Endothelial cell (in vitro differentiated cells): ENCODE measurements around the gene C1QTNF6. TPM values are rescaled to one million over a fixed set of nuclear protein-coding genes. Genes with fewer than 3 reads are reported as not detected.

Experiments used
- DNase-seq: peaks from one replicate; pipeline ENCODE4 v3.0.0; 2021; ENCODE audit warnings: low spot score
- H3K27ac Mint-ChIP-seq: one replicate; pipeline ENCODE4 v1.8.0; 2021; ENCODE audit warnings: mixed read lengths, inconsistent platforms; ENCODE audit not compliant: unreplicated experiment
- H3K27me3 Mint-ChIP-seq: one replicate; pipeline ENCODE4 v1.8.0; 2021; ENCODE audit warnings: mild to moderate bottlenecking, moderate library complexity, mixed read lengths, inconsistent platforms; ENCODE audit not compliant: unreplicated experiment
- H3K36me3 Mint-ChIP-seq: one replicate; pipeline ENCODE4 v1.8.0; 2021; ENCODE audit warnings: mild to moderate bottlenecking, low read depth, mixed read lengths, inconsistent platforms; ENCODE audit not compliant: unreplicated experiment
- H3K4me1 Mint-ChIP-seq: one replicate; pipeline ENCODE4 v1.8.0; 2021; ENCODE audit warnings: mild to moderate bottlenecking, mixed read lengths, inconsistent platforms; ENCODE audit not compliant: unreplicated experiment
- H3K4me3 Mint-ChIP-seq: one replicate; pipeline ENCODE4 v1.8.0; 2021; ENCODE audit warnings: mild to moderate bottlenecking, mixed read lengths, inconsistent platforms; ENCODE audit not compliant: unreplicated experiment
- H3K9me3 Mint-ChIP-seq: one replicate; pipeline ENCODE4 v1.8.0; 2021; ENCODE audit warnings: mixed read lengths, inconsistent platforms; ENCODE audit not compliant: unreplicated experiment
- total RNA-seq: library from RNA; stranded (reverse); fragmentation: NEBNext Ultra II Directional; extraction: Animal tissue kit (Norgen Biotek cat#: 25700); gene quantifications from one replicate; pipeline ENCODE4 v1.2.1, GENCODE V29; 2021; ENCODE audit not compliant: unreplicated experiment
- TF ChIP-seq, protein P1 (sequence below): fragments of 200-600 bp; sonication (generic); IDR thresholded peaks from one replicate; pipeline ENCODE4 v1.5.0; 2021; ENCODE audit warnings: antibody characterized with exemption; ENCODE audit not compliant: unreplicated experiment

Gene C1QTNF6
- total RNA-seq, 1 donor from 2014 or later: 32.7 TPM

- TF ChIP-seq, protein P1, sequence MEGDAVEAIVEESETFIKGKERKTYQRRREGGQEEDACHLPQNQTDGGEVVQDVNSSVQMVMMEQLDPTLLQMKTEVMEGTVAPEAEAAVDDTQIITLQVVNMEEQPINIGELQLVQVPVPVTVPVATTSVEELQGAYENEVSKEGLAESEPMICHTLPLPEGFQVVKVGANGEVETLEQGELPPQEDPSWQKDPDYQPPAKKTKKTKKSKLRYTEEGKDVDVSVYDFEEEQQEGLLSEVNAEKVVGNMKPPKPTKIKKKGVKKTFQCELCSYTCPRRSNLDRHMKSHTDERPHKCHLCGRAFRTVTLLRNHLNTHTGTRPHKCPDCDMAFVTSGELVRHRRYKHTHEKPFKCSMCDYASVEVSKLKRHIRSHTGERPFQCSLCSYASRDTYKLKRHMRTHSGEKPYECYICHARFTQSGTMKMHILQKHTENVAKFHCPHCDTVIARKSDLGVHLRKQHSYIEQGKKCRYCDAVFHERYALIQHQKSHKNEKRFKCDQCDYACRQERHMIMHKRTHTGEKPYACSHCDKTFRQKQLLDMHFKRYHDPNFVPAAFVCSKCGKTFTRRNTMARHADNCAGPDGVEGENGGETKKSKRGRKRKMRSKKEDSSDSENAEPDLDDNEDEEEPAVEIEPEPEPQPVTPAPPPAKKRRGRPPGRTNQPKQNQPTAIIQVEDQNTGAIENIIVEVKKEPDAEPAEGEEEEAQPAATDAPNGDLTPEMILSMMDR: no peak
These were observed 27.8 kb upstream of the C1QTNF6 start for GRCh38 chr22:37215890-37216289.

GRCh38 chr22:37214731-37215030 lies 26.6 kb upstream of the C1QTNF6 start:
- H3K4me1 Mint-ChIP-seq: peaks cover 10% of the 10 kb centered on the region
- peaks cover 3% of the 10 kb centered on the region for H3K27me3 Mint-ChIP-seq
- no peaks in the 10 kb centered on the region for H3K9me3 Mint-ChIP-seq

More at GRCh38 chr22:37215890-37216289, 27.8 kb upstream of the C1QTNF6 start:
- no peak for DNase-seq
- Mint-ChIP-seq H3K4me1 (peaks cover 10% of the 10 kb centered on the region), H3K27me3 (peaks cover 3% of the 10 kb centered on the region), H3K27ac (no peak overlapping the region), H3K36me3 (no peaks in the 10 kb centered on the region), H3K4me3 (no peak overlapping the region), H3K9me3 (no peaks in the 10 kb centered on the region)

DNA sequence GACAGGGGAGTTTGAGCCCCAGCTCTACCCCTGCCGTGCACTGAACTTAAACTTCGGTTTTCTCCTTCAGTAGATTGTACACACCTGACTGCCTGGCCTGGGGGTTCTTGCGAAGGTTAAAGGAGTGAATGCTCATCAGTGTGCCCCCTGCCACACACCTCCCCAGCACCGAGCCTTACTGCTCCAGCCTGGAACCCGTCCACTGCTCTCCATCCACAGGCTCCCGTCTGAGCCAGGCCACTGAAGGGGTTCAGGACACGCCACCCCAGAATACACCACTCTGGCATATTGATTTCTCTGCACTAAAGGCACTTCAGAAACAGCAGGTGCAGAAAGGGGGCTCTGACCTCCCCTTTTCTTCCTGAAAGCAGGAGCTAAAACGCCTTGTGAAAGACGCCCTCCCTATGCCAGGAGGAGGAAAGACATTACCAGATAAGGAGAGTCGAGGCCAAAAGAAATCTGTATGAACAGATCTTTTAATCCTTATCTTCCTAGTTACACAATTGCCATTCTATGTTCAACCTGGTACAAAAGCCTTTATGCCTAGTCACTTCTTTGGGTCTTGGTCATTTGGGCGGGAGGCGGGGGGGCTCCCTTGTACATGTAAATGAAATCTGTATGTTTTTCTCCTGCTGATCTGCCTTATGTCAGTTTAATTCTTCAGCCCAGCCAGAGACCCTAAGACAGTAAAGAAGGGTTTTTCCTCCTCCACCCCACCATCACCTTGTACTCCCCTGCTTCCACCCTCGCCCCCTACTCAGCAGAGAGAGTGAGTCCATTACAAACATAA lies 26.1 kb upstream of the C1QTNF6 start:
- no peaks in the 10 kb centered on the region for H3K36me3 Mint-ChIP-seq
- peaks cover 10% of the 10 kb centered on the region for H3K4me1 Mint-ChIP-seq
- no peaks in the 10 kb centered on the region for H3K9me3 Mint-ChIP-seq
- no peak overlapping the region for H3K27ac Mint-ChIP-seq
- no peak for DNase-seq
- H3K4me3 Mint-ChIP-seq: no peak overlapping the region
- peaks cover 3% of the 10 kb centered on the region for H3K27me3 Mint-ChIP-seq
- TF ChIP-seq, protein P1: no peak

More at GRCh38 chr22:37214731-37215030, 26.6 kb upstream of the C1QTNF6 start:
- no peak for DNase-seq
- Mint-ChIP-seq H3K36me3 (no peaks in the 10 kb centered on the region), H3K27ac (no peak overlapping the region), H3K4me3 (no peak overlapping the region)
- TF ChIP-seq, protein P1: no peak

DNA sequence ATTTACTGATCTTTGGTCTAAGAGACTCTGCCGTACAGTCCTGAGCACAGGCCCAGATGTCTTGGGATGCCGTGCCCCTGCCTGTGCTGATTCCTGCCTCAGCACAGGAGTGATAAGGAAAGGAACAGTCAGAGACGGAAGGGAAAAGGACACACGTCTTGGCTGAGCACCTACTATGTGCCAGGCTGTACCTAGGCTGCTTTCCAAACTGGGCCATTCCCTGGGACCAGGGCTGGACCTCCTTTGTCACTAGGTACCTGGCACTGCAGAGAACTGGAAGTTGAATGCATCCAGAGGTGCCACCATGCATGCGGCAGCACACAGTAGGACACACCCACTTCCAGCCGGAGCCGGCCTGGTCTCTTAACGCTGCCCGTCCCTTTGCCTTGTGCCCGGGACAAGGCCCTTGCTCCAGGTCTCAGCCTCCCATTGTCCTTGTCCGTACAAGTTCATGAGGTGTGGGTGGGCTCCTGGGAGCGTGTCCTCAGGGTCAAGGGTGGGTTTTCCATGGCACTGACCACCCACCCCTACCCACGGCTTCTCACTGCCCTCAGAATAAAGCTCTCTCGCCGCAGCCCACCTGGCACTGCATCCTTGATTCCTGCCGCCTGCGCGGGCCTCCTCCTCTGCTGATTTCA lies 25.3 kb upstream of the C1QTNF6 start:
- no peak for DNase-seq
- peaks cover 3% of the 10 kb centered on the region for H3K27me3 Mint-ChIP-seq
- H3K27ac Mint-ChIP-seq: no peak overlapping the region
- H3K4me3 Mint-ChIP-seq: no peak overlapping the region
- no peaks in the 10 kb centered on the region for H3K9me3 Mint-ChIP-seq
- TF ChIP-seq, protein P1: no peak
- peaks cover 10% of the 10 kb centered on the region for H3K4me1 Mint-ChIP-seq
- no peaks in the 10 kb centered on the region for H3K36me3 Mint-ChIP-seq

DNA sequence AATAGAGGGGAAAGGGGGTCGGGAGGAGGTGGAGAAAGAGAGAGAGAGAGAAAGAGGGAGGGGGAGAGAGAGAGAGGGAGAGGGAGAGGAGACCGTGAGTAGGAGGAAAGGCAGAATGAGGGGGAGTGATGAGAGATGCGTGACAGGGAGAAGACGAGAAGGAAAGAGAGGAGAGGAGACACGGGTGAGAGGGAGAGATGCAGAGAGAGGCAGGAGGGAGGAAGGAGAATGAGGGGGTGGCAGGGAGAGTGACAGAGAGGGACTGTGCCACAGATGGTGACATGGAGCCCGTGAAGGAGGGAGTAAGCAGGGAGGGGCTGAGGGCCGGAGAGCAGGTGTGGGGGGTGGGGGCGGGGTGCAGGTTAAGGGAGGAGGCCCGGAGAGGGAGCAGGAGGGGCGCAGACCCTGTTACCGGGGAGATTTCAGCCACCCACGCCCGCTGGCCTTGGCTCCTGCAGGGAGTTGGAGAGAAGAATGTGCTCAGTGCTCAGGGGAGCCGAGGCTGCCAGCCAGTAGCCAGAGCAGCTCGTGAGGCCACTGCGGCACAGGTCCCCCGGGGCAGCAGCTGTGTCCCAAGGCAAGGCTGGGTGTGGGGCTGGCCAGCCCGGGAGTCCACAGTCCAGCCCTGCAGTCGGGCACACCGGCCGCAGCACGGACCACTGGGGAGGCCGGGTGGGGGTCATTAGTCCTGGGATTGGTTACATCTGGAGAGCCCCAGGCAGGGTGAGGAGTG lies 24.3 kb upstream of the C1QTNF6 start, which contains the start of gene SSTR3:
Gene SSTR3, minus strand, starts transcription at position 304 of the 733 bp plus-strand sequence. CDS start 4,674 bp downstream, outside the sequence.
- H3K27ac Mint-ChIP-seq: no peak within 1 kb of the TSS
- no peaks in the 10 kb centered on the region for H3K36me3 Mint-ChIP-seq
- no peak for DNase-seq
- H3K4me3 Mint-ChIP-seq: no peak within 1 kb of the TSS
- no peaks in the 10 kb centered on the region for H3K9me3 Mint-ChIP-seq
- peaks cover 6% of the 10 kb centered on the region for H3K27me3 Mint-ChIP-seq
- H3K4me1 Mint-ChIP-seq: peaks cover 10% of the 10 kb centered on the region
- TF ChIP-seq, protein P1: no peak
